RCC 7860 (cell line): ENCODE results near the gene AWAT2.
"Not testable (repeated sequence)": the region's sequence is repeated elsewhere in the genome, so short reads cannot be mapped to it uniquely, and the experiment has no call there.

Experiments
- DNase-seq: peaks from one replicate; pipeline ENCODE4 v3.0.0-alpha.2; 2015; ENCODE audit warnings: low spot score
- FAIRE-seq: peaks from 2 replicates; lab custom pipeline; 2012; peaks lifted over from hg19 to GRCh38; lab: Jason Lieb, UNC

Gene AWAT2

GRCh38 chrX:70001708-70002341 is 47.9 kb downstream of the AWAT2 start:
- FAIRE-seq (no peak), DNase-seq (no peak)

- DNase-seq, result no peak
- FAIRE-seq, result no peak
Measured at GRCh38 chrX:70001269-70001668, 48.5 kb downstream of the AWAT2 start.

- FAIRE-seq, DNase-seq: not testable (repeated sequence)
Measured at GRCh38 chrX:69998299-69998698, 51.4 kb downstream of the AWAT2 start.

DNA sequence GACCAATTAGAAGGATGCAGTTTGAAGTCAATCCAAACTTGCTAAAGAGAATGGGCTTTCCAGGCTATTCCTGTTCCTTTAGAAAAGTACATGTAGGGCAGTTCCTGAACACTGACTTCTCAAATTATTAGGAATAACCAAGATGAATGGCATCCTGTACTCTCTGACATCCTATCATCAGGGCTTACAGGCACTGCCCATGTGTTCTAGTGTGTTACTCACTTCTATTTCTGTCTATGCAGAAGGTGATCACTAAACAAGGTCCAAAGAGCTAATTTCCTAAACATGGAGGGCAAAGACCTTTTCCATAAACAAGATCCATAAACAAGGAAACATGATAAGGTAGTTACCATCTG is 53.6 kb downstream of the AWAT2 start:
- no peak for DNase-seq
- FAIRE-seq, result no peak

DNA sequence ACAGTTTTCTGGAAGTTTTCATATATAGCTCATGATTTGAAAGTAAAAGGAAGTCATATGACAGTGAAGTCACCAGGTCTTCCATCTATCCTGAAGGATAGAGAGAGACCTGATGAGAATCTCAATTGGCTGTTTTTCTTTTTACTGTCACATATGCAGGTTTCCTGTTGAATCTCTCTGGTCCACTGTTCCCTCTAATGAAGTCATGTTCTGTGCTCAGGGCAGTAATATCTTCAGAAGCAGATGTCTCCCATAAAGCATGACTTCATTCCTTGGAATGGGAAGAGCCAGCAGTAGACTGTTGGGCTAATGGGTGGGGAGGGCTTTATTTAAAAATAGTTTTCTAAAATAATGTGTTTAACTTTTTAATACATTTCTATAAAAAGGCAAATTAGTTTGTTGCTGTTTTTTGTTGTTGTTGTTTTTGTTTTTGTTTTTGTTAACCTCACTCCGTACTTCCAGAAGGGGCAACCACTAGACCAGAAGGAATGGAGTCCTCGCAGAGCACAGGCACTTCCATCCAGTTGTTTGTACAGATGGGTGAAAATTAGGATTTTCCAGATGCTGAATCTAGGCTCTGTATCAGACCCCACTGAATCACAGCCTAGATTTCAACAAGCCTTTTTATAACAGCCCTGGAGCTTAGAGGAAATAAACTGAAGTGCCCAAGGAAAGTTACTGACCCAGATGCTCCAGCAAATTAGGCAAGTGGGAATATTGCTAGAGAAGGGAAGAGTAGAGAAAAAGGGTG is 54.2 kb downstream of the AWAT2 start:
- no peak for FAIRE-seq
- DNase-seq, result no peak

DNA sequence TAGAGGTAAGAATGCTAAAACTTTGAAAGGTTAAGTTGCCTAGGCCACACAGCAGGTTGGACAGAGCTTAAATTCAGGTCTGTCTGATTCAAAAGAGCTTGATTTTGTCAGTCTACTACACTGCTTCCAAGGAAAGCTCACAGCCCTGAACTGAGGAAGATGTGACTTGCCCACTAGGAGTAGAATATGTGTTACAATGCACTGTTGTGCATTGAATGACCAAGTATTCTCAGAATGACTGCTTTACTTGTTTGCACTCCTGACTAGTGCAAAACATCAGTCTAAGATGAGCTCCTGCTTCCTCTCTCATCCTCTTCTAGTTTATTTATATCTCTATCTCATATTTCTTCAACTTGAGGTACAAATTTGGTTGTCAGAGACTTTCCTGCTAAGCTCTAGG is 56.2 kb downstream of the AWAT2 start:
- FAIRE-seq (no peak), DNase-seq (no peak)

GRCh38 chrX:69991685-69992084 is 58.1 kb downstream of the AWAT2 start:
- FAIRE-seq (no peak), DNase-seq (no peak)
